GM21528 (cell line): ENCODE results near the gene PRRG2.

ENCODE experiments used
- ATAC-seq: cut with Tn5 transposase; IDR thresholded peaks from one replicate; pipeline ENCODE4 v1.9.1; 2021; ENCODE audit warnings: mild to moderate bottlenecking, moderate library complexity; ENCODE audit not compliant: unreplicated experiment, low FRiP score

PRRG2 gene

GRCh38 chr19:49636233-49636932, 55.3 kb downstream of the PRRG2 start:
- no peak for ATAC-seq

GRCh38 chr19:49637821-49638738, 57.0 kb downstream of the PRRG2 start:
- ATAC-seq: no peak

GRCh38 chr19:49639401-49640112, 58.4 kb downstream of the PRRG2 start:
- ATAC-seq: no peak

GRCh38 chr19:49640113-49640898, 59.2 kb downstream of the PRRG2 start, which contains the start of gene RRAS:
TSS of gene RRAS (minus strand) at chr19:49640143. CDS start at chr19:49640098, 45 bp downstream.
- ATAC-seq: peak; percentile 59
